Smooth muscle cell (in vitro differentiated cells): Measurements from ENCODE around the gene PDE10A. TPM values are rescaled to one million over a fixed set of nuclear protein-coding genes. Genes with fewer than 3 reads are reported as not detected.

Experiments
- DNase-seq: peaks from one replicate; lab custom pipeline; 2025; ENCODE audit not compliant: unreplicated experiment; lab: John Stamatoyannopoulos, UW
- H2AFZ ChIP-seq: fragments of 200-600 bp; sonication (generic); 2 replicates; pipeline ENCODE4 v1.6.0; 2016; ENCODE audit warnings: antibody characterized with exemption, low read depth, mild to moderate bottlenecking
- H3F3A ChIP-seq: fragments of 200-600 bp; sonication (generic); 2 replicates; pipeline ENCODE4 v1.6.0; 2017; ENCODE audit warnings: antibody characterized with exemption, low read depth
- H3K27ac ChIP-seq: fragments of 200-600 bp; sonication (generic); 2 replicates; pipeline ENCODE4 v1.5.1; 2016; ENCODE audit warnings: low read depth, mild to moderate bottlenecking
- H3K27me3 ChIP-seq: fragments of 200-600 bp; sonication (generic); 2 replicates; pipeline ENCODE4 v1.6.1; 2016; ENCODE audit warnings: low read depth, mild to moderate bottlenecking
- H3K36me3 ChIP-seq: fragments of 200-600 bp; sonication (generic); 2 replicates; pipeline ENCODE4 v1.5.1; 2016; ENCODE audit warnings: low read depth
- H3K4me1 ChIP-seq: fragments of 200-600 bp; sonication (generic); 2 replicates; pipeline ENCODE4 v1.5.1; 2016; ENCODE audit warnings: low read depth
- H3K4me2 ChIP-seq: fragments of 200-600 bp; sonication (generic); 2 replicates; pipeline ENCODE4 v1.6.0; 2016; ENCODE audit warnings: mild to moderate bottlenecking
- H3K4me3 ChIP-seq: fragments of 200-600 bp; sonication (generic); 2 replicates; pipeline ENCODE4 v1.5.1; 2016; ENCODE audit warnings: mild to moderate bottlenecking
- H3K79me2 ChIP-seq: fragments of 200-600 bp; sonication (generic); 2 replicates; pipeline ENCODE4 v1.6.0; 2016; ENCODE audit warnings: low read depth, mild to moderate bottlenecking
- H3K9ac ChIP-seq: fragments of 200-600 bp; sonication (generic); 2 replicates; pipeline ENCODE4 v1.6.0; 2016; ENCODE audit warnings: low read depth
- H3K9me3 ChIP-seq: fragments of 200-600 bp; sonication (generic); replicated peaks from 2 replicates; pipeline ENCODE4 v1.5.1; 2016; ENCODE audit warnings: low read depth
- H4K20me1 ChIP-seq: fragments of 200-600 bp; sonication (generic); 2 replicates; pipeline ENCODE4 v1.6.0; 2016; ENCODE audit warnings: low read depth
- CTCF ChIP-seq: fragments of 200-600 bp; sonication (generic); IDR thresholded peaks from 2 replicates; pipeline ENCODE4 v1.5.1; 2017; ENCODE audit warnings: borderline replicate concordance, mild to moderate bottlenecking, antibody characterized with exemption; ENCODE audit not compliant: insufficient read depth, poor library complexity, severe bottlenecking
- WGBS: methylation state at CpG from one replicate; pipeline ENCODE4 v1.1.7; 2016; ENCODE audit warnings: low lambda C conversion rate; 5-methylcytosine and 5-hydroxymethylcytosine counted together
- polyA plus RNA-seq: library from polyadenylated mRNA; unstranded; fragments of >200 nt; fragmentation: Nextera tagmentation; extraction: Ambion mirVana; gene quantifications from 2 replicates; pipeline ENCODE4 v1.2.1, GENCODE V29; 2016
- total RNA-seq: library from RNA; depleted of rRNA; stranded (reverse); fragments of >200 nt; gene quantifications from 2 replicates; pipeline ENCODE4 v1.2.3, GENCODE V29; 2014

Gene PDE10A
- total and polyA plus RNA-seq, 2 experiments from 2014 or later = 2.0 to 5.6 TPM

GRCh38 chr6:165486183-165487137 lies 176.6 kb downstream of the PDE10A start:
- Histone ChIP-seq H3K9ac (no peak overlapping the region), H3K4me3 (no peak overlapping the region), H3K4me2 (no peak overlapping the region), H2AFZ (no peak overlapping the region), H3K9me3 (no peaks in the 10 kb centered on the region), H3F3A (no peaks in the 10 kb centered on the region), H3K27me3 (no peaks in the 10 kb centered on the region), H3K79me2 (no peaks in the 10 kb centered on the region), H4K20me1 (no peaks in the 10 kb centered on the region), H3K4me1 (no peaks in the 10 kb centered on the region), H3K27ac (no peak overlapping the region), H3K36me3 (no peaks in the 10 kb centered on the region)
- WGBS = 80% methylated on average over 22 of the region's 22 CpGs
- DNase-seq = no peak
- TF ChIP-seq CTCF = no peak

DNA sequence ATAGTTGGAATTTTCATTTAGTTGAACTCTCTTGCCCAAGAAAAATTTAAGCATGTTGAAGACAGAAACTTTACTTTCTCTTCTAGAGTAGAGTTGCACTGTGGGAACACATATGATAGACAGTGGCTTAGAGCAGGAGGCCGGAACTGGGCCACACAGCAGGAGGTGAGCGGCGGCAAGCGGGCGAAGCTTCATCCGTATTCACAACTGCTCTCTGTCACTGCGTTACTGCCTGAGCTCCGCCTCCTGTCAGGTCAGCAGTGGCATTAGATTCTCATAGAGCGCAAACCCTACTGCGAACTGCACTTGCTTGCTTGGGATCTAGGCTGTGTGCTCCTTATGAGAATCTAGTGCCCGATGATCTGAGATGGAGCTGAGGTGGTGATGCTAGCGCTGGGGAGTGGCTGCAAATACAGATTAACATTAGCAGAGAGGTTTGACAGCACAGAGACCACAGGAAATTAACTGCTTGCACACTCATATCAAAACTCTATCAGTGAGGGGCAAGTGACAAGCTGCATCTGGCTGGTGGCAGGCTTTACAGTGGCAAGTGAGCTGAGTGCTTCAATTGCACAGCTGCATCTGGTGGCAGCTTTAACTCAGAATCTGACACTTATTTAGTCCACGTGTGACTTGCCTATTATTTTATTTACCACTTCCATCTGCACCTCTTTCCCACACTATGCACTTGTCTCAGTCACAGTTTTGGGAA lies 178.7 kb downstream of the PDE10A start:
- Histone ChIP-seq H3K27ac (no peak overlapping the region), H3K4me1 (no peaks in the 10 kb centered on the region), H4K20me1 (no peaks in the 10 kb centered on the region), H2AFZ (no peak overlapping the region), H3K9ac (no peak overlapping the region), H3K4me3 (no peak overlapping the region), H3K27me3 (no peaks in the 10 kb centered on the region), H3K4me2 (no peak overlapping the region), H3K79me2 (no peaks in the 10 kb centered on the region), H3F3A (no peaks in the 10 kb centered on the region), H3K9me3 (no peaks in the 10 kb centered on the region), H3K36me3 (no peaks in the 10 kb centered on the region)
- WGBS = 81% methylated on average over 13 of the region's 13 CpGs
- no peak for DNase-seq
- TF ChIP-seq CTCF = no peak

GRCh38 chr6:165481921-165482320 lies 181.1 kb downstream of the PDE10A start:
- Histone ChIP-seq H4K20me1 (no peaks in the 10 kb centered on the region), H3K27me3 (no peaks in the 10 kb centered on the region), H3K4me3 (no peak overlapping the region), H3K79me2 (no peaks in the 10 kb centered on the region), H3K36me3 (no peaks in the 10 kb centered on the region), H2AFZ (no peak overlapping the region), H3K9ac (no peak overlapping the region), H3K4me1 (no peaks in the 10 kb centered on the region), H3F3A (no peaks in the 10 kb centered on the region), H3K9me3 (no peaks in the 10 kb centered on the region), H3K27ac (no peak overlapping the region), H3K4me2 (no peak overlapping the region)
- DNase-seq = no peak
- 87% methylated on average over 4 of the region's 4 CpGs for WGBS
- TF ChIP-seq CTCF = no peak
